Endothelial cell of umbilical vein (primary cell): ENCODE results near the gene RAB42. TPM values are rescaled to one million over a fixed set of nuclear protein-coding genes. Genes with fewer than 3 reads are reported as not detected.

Experiments used
- BruUV-seq: library from RNA; stranded (reverse); fragments of 400-500 nt; replicated peaks from 2 replicates; lab custom pipeline; 2021; lab: Mats Ljungman, UMichigan
- CTCF ChIA-PET: fragments of 300-600, 350-600 bp; sonication (Branson Sonifier 250); formaldehyde crosslinking; loops from one replicate; lab custom pipeline; 2021; ENCODE audit warnings: antibody characterized with exemption, inconsistent platforms; lab: Charles Lee
- POLR2A ChIA-PET: fragments of 300-600, 350-600 bp; sonication (Branson Sonifier 250); formaldehyde crosslinking; loops from one replicate; lab custom pipeline; 2021; ENCODE audit warnings: antibody characterized with exemption, inconsistent platforms; lab: Charles Lee
- DNase-seq: peaks from one replicate; pipeline ENCODE4 v3.0.0-alpha.2; 2011; ENCODE audit warnings: low read depth, low spot score
- FAIRE-seq: peaks from 2 replicates; lab custom pipeline; 2011; peaks lifted over from hg19 to GRCh38; lab: Jason Lieb, UNC
- H2AFZ ChIP-seq: 2 replicates; pipeline ENCODE4 v1.6.0; 2012; ENCODE audit warnings: low read depth, low read length, control low read depth, inconsistent platforms
- H3K27ac ChIP-seq: 2 replicates; pipeline ENCODE4 v1.5.1; 2011; ENCODE audit warnings: low read depth, mild to moderate bottlenecking, control low read depth, low read length, moderate library complexity; ENCODE audit not compliant: insufficient read depth
- H3K27me3 ChIP-seq, 2 experiments: 2 replicates each; pipeline versions ENCODE4 v1.6.0 to v1.6.1; 2011; ENCODE audit warnings: low read length in 2 of 2, mixed read lengths in 1 of 2; ENCODE audit not compliant: control insufficient read depth in 2 of 2, insufficient read depth in 2 of 2
- H3K36me3 ChIP-seq, 2 experiments: 2 replicates in 1 of 2; 3 replicates in 1 of 2; pipeline ENCODE4 v1.5.1; 2011; ENCODE audit warnings: low read length in 2 of 2, mild to moderate bottlenecking in 1 of 2, moderate library complexity in 1 of 2; ENCODE audit not compliant: control insufficient read depth in 2 of 2, insufficient read depth in 2 of 2; ENCODE audit errors: extremely low read depth in 1 of 2
- H3K4me1 ChIP-seq: 3 replicates; pipeline ENCODE4 v1.5.1; 2011; ENCODE audit warnings: mild to moderate bottlenecking, low read length; ENCODE audit not compliant: control insufficient read depth, insufficient read depth; ENCODE audit errors: extremely low read depth
- H3K4me2 ChIP-seq: 2 replicates; pipeline ENCODE4 v1.6.1; 2011; ENCODE audit warnings: low read length, control low read depth, mixed read lengths; ENCODE audit not compliant: insufficient read depth
- H3K4me3 ChIP-seq, 3 experiments: fragments of 200-600 bp in 1 of 3; sonication (generic), shearing (Covaris generic) in 1 of 3; replicated peaks in 1 of 3; 2 replicates each; pipeline ENCODE4 v1.5.1; 2011 to 2016; ENCODE audit warnings: control low read depth in 3 of 3, low read length in 3 of 3, mild to moderate bottlenecking in 2 of 3, inconsistent platforms in 1 of 3, low read depth in 1 of 3, moderate library complexity in 1 of 3; ENCODE audit not compliant: insufficient read depth in 1 of 3
- H3K79me2 ChIP-seq: 2 replicates; pipeline ENCODE4 v1.6.0; 2012; ENCODE audit warnings: low read length, inconsistent platforms; ENCODE audit not compliant: control insufficient read depth, insufficient read depth
- H3K9ac ChIP-seq: replicated peaks from 2 replicates; pipeline ENCODE3; 2011; ENCODE audit warnings: low read length, control low read depth; ENCODE audit not compliant: insufficient read depth; ENCODE audit errors: extremely low read depth
- H3K9me1 ChIP-seq: replicated peaks from 3 replicates; pipeline ENCODE4 v1.6.0; 2011; ENCODE audit warnings: mild to moderate bottlenecking, low read length; ENCODE audit not compliant: control insufficient read depth, insufficient read depth; ENCODE audit errors: extremely low read depth
- H3K9me3 ChIP-seq: replicated peaks from 2 replicates; pipeline ENCODE4 v1.5.1; 2012; ENCODE audit warnings: low read length, inconsistent platforms; ENCODE audit not compliant: control insufficient read depth, insufficient read depth
- H4K20me1 ChIP-seq: replicated peaks from 2 replicates; pipeline ENCODE3; 2011; ENCODE audit warnings: mild to moderate bottlenecking, low read length; ENCODE audit not compliant: control insufficient read depth, insufficient read depth; ENCODE audit errors: extremely low read depth
- EZH2 ChIP-seq: IDR thresholded peaks from 2 replicates; pipeline ENCODE4 v1.6.1; 2012; ENCODE audit warnings: borderline replicate concordance, low read depth, mild to moderate bottlenecking, moderate library complexity, low read length, inconsistent platforms; ENCODE audit not compliant: severe bottlenecking
- FOS ChIP-seq: IDR thresholded peaks from 2 replicates; pipeline ENCODE4 v1.6.1; 2011; ENCODE audit warnings: mild to moderate bottlenecking, low read length, moderate library complexity, borderline replicate concordance; ENCODE audit not compliant: insufficient read depth
- GATA2 ChIP-seq: IDR thresholded peaks from 2 replicates; pipeline ENCODE4 v1.7.0; 2011; ENCODE audit warnings: low read depth, mild to moderate bottlenecking, moderate library complexity, mixed read lengths, low read length; ENCODE audit not compliant: insufficient read length, insufficient read depth
- JUN ChIP-seq: IDR thresholded peaks from 2 replicates; pipeline ENCODE4 v1.6.1; 2011; ENCODE audit warnings: borderline replicate concordance, low read depth; ENCODE audit not compliant: insufficient read length, insufficient read depth
- MAX ChIP-seq: IDR thresholded peaks from 2 replicates; pipeline ENCODE4 v1.6.1; 2011; ENCODE audit not compliant: insufficient read depth, insufficient read length
- MYC ChIP-seq: IDR thresholded peaks from one replicate; pipeline ENCODE4 v1.6.1; 2011; ENCODE audit warnings: mild to moderate bottlenecking, low read depth, low read length
- POLR2A ChIP-seq: IDR thresholded peaks from 2 replicates; pipeline ENCODE4 v1.6.1; 2012; ENCODE audit warnings: low read depth, mild to moderate bottlenecking, control low read depth, low read length
- POLR2AphosphoS5 ChIP-seq: IDR thresholded peaks from 2 replicates; pipeline ENCODE4 v1.6.1; 2012; ENCODE audit warnings: low read depth, mild to moderate bottlenecking, control low read depth, low read length, moderate library complexity; ENCODE audit not compliant: insufficient read depth
- dilution Hi-C: fragments of 300-500 bp; cut with MboI; formaldehyde crosslinking; loops from one replicate; pipeline ENCODE4 v1.15.0; 2019; ENCODE audit warnings: low sequenced_read_pairs; ENCODE audit not compliant: extremely low pct_ligation_motif_present
- intact Hi-C: fragments of 100-400 bp; cut with micrococcal nuclease; formaldehyde crosslinking; loops from one replicate; pipeline ENCODE4 v1.10.0; 2022
- polyA plus RNA-seq, 4 experiments: library from polyadenylated mRNA; depleted of rRNA in 3 of 4; stranded (reverse) in 3 of 4; unstranded in 1 of 4; fragments of >200 nt; gene quantifications; 2 replicates each; pipeline versions ENCODE4 v1.2.1 to v1.2.3, GENCODE V29; 2011 to 2012; ENCODE audit warnings: missing spikeins in 1 of 4
- total RNA-seq: library from RNA; stranded (reverse); gene quantifications from 2 replicates; pipeline ENCODE4 v1.2.3, GENCODE V29; 2021

The RAB42 gene
- total and polyA plus RNA-seq, 2 donors (not counting 3 experiments of a cell fraction or from before 2014, with no cell fraction given), result 1.2 to 1.8 TPM

GRCh38 chr1:28581531-28582247 is 10.4 kb upstream of the RAB42 start:
- ChIA-PET POLR2A (interaction anchor here (0.6 to 4.3 kb wide), 35 partner anchors 9 to 421 kb away, joined by 3 to 59 read pairs (median 6); partner anchors contain the start of genes ATP5IF1, MED18, PHACTR4 and RAB42), CTCF (interaction anchor here (0.7 to 4.7 kb wide), 14 partner anchors 9 to 333 kb away, joined by 3 to 44 read pairs (median 6); no protein-coding TSS in a partner anchor)
- dilution Hi-C loops (no loop called here), intact Hi-C loops (loop anchor here (1.0 to 2.0 kb wide), 4 partner anchors 28 to 75 kb away; partner anchors contain the start of genes RCC1 and TRNAU1AP)
- H3K36me3 ChIP-seq, result peaks cover 18 to 22% of the 10 kb centered on the region in 2 experiments
- peak overlapping the region; percentile 65 for H3K27ac ChIP-seq
- no TSS peak for BruUV-seq
- peak; percentile 97 for DNase-seq
- peak overlapping the region; percentile 88 for H3K4me2 ChIP-seq
- H4K20me1 ChIP-seq, result peaks cover 4% of the 10 kb centered on the region
- peak overlapping the region; percentile 75 to 98 (median 92) for H3K4me3 ChIP-seq
- H3K9ac ChIP-seq, result peak overlapping the region; percentile 82
- peaks cover 32% of the 10 kb centered on the region for H3K79me2 ChIP-seq
- no peaks in the 10 kb centered on the region for H3K27me3 ChIP-seq
- H2AFZ ChIP-seq, result peak overlapping the region; percentile 94
- peak; percentile 6 for TF ChIP-seq FOS
- no peak for TF ChIP-seq EZH2
- TF ChIP-seq MYC, result peak; percentile 37
- TF ChIP-seq POLR2AphosphoS5, result peak; percentile 100
- TF ChIP-seq JUN, result no peak
- peak; percentile 60 for TF ChIP-seq MAX
- no peak for TF ChIP-seq GATA2
- TF ChIP-seq POLR2A, result peak; percentile 100
- H3K4me1 ChIP-seq, result peaks cover 31% of the 10 kb centered on the region
- FAIRE-seq, result peak; percentile 80
- no peaks in the 10 kb centered on the region for H3K9me3 ChIP-seq
- no peaks in the 10 kb centered on the region for H3K9me1 ChIP-seq
